ENCODE results near the gene CD36.
"Not testable (repeated sequence)": the region's sequence is repeated elsewhere in the genome, so short reads cannot be mapped to it uniquely, and the experiment has no call there.

Gene CD36

DNA sequence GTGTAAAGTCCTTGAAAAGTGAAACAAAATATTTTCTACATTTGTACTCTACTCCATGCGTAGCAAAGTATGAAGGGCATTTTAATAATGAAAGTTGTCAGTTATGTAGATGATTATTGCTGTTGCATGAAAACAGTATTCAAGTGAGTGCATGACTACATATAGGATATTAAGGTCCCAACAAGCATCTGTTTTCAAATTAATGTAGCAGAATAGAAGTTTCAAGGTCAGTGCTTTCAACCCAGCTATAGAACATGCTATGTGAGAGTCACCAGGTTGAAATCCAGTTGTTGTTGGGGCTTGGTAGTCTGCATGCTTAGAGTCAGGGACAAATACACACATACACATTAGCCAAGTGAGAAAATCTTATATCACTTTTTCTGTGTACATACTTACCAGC is 14.8 kb downstream of the CD36 start:
- DNase-seq (ENCODE audit: low read depth in 2 of 2): no peak

DNA sequence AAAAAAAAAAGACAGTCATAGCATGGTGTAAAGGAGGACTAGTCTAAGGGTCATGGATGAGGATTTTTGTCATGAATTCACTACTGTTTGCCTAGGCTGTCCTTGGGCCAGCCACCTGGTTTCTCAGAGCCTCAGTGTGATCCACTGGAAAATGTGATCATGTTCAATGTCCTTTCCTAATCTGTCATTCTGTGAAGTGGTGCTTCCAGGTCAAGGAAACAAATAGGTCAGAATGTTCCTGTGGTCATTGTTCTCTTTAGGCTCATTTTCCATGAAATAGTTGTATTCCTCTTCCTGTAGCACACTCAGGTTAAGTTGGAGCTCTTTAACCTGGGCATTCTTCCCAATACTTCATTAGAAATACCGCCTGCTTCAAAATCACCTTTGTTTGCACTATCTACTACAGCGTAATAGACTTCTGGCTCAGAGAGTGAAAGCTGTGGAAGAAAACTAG is 16.5 kb downstream of the CD36 start:
- DNase-seq (ENCODE audit: low read depth in 2 of 2): no peak

DNA sequence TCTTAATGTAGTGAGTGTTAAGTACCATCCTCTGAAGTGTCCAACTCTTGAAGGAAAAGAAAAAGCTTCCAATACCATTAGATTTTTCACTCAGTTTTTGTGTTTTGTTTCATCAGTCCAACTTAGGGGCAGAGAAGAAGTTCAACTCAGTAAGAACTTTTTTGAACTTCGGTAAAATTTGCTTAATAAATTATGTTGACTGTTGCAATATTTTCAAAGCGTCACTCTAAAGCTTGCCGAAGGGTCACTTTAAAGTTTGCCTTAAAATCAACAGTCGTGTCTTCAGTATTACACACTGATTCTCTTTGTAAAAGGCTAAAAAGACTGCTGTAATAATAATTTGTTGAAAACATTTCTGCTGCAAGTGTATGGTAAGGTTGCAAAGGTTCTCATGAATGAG is 17.6 kb downstream of the CD36 start:
- DNase-seq (ENCODE audit: low read depth in 2 of 2): no peak

DNA sequence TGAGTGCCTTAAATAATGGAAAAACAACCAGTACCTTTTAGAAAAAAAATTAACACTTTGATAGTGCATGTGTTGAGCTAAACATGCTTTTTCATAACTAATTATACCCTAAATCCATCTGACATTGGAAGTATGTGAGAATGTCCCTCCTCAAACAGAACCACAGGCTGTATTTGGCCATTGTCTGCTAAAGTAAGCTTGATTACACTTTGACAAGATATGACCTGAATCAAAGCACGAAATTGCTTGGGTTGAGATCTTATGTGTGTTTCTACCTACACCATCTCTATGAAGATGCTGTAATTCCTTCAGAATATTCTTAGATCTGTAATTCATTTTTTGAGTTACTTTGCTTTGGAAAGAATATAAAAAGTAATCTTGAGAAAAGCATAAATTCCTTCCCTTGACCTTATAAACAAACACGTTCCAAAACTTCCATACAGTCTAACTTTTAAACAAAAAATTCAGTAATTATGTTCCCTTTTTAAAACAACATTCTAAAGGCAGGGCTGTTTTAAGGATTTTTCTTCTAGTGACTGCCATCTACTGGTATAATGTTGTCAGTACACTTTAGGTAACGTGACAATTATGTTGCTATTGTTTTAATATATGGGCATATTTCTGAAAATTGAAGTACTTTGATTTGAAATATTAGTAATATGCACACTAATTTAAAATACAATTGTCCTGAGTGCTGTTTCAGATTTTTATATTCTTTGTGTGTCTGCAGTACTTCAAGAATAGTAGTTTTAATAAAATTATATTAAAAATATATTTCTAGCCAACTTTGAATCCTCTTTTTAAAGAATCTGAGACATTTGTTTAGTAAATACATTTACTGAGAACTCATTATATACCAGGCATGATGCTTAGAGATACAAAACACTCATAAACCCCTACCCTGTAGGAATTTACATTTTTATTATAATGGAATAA is 20.9 kb downstream of the CD36 start:
- DNase-seq (ENCODE audit: low read depth in 2 of 2): no peak

DNA sequence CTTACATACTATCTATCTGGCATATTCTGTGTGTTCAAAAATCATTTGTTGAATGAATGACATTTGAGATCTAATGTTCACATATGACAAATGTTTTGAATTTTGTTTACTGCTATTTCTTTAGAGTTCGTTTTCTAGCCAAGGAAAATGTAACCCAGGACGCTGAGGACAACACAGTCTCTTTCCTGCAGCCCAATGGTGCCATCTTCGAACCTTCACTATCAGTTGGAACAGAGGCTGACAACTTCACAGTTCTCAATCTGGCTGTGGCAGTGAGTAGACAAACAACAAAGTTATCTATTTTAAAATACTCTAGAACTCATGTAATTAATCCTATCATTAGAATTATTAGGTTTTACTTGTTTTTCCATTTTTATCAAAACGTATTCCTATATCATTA is 22.5 kb downstream of the CD36 start:
- DNase-seq (ENCODE audit: low read depth in 2 of 2): no peak

DNA sequence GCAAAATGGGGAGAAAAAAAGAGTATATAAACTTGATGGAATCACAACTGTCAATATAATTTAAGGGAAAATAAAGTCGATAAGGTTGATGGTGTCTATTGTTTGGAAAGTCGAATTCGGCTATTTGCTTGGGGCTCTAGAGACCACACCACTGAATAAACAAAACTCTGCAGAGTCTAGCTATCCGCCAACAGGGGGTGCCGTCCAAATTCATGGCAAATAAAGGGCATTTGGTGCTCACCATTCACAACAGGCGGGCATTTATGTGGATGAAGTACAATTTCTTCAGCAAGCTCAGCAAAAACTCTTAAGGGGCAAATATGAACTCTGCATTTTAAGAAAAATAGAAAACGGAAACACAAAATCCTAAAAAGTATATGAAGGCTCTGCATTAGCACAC is 23.3 kb downstream of the CD36 start:
- no peak for DNase-seq (ENCODE audit: low read depth in 2 of 2)

DNA sequence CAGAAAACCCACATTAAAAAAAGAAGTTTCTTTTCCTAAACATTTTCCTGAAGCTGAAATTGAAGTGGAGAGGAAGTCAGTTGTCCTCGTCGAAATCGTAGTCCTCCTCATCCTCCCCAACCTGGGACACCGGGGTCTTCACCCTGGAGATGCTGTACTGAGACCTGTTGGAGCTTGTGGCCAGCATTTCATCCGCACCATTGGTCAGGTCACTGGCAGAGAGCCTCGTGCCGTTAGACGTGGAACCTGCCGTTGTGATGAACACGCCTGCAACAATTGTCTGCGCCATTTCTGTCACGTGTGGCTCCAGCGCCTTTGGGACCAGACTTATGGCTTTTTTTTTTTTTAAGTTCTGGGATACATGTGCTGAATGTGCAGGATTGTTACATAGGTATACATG is 23.8 kb downstream of the CD36 start:
- DNase-seq (ENCODE audit: low read depth in 2 of 2): no peak

DNA sequence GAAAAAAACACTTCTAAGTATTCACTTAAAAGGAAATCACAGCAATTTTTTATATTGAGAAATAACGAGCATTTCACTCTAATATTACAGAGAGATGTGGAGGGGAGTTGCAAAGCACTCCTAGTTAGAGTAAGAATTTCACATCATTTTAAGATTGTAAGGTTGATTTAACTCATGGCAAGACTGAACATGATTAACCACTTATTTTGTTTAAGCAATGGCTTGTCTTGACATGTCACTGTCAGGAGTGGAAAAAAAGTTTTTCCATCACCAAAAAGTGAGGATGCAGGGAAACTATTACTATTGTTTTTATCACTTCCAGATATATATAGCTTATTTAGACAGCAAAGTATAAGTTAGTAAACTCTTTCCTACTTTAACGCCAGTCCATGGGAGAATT is 27.1 kb downstream of the CD36 start:
- no peak for DNase-seq (ENCODE audit: low read depth in 2 of 2)

DNA sequence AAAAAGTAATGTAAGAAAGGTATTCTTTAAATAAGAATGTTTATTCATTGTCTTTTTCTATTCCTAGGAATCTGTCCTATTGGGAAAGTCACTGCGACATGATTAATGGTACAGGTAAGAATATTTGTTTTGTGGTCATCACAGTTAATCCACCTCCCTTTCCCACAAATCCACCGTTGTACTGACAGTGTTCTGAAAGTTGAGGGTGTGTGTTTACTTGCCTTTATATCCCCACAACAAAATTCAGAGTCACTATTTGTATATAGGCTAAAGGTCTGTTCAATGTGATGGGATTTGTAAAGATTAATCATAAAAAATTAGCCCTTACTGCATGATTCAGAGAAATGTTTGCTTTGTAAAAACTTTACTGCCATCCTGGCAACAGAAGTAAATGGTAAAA is 27.9 kb downstream of the CD36 start:
- DNase-seq (ENCODE audit: low read depth in 2 of 2): no peak

DNA sequence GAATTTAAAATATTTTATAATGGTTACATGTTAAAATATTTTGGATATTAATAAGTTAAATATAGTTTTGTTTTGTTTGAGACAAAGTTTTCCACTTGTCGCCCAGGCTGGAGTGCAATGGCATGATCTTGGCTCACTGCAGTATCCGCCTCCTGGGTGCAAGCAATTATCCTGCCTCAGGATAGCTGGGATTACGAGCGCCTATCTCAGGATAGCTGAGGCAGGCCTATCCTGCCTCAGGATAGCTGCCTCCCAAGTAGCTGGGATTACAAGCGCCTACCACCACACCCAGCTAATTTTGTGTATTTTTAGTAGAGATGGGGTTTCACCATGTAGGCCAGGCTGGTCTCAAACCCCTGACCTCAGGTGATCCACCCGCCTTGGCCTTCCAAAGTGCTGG is 30.9 kb downstream of the CD36 start:
- not testable (repeated sequence) for DNase-seq (ENCODE audit: low read depth in 2 of 2)

DNA sequence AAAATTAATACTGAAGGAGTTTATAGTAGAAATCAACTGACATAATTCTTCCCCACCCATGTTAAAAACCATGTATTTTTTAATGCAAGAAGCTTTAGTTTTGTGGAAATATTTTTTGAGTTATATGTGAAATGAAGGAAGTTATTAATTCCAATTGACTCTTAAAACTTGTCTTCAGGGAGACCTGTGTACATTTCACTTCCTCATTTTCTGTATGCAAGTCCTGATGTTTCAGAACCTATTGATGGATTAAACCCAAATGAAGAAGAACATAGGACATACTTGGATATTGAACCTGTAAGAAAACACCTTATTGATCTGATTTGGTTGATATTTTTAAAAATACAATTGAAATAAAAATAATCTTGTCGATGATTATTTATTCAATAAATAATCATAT is 33.3 kb downstream of the CD36 start:
- no peak for DNase-seq (ENCODE audit: low read depth in 2 of 2)

DNA sequence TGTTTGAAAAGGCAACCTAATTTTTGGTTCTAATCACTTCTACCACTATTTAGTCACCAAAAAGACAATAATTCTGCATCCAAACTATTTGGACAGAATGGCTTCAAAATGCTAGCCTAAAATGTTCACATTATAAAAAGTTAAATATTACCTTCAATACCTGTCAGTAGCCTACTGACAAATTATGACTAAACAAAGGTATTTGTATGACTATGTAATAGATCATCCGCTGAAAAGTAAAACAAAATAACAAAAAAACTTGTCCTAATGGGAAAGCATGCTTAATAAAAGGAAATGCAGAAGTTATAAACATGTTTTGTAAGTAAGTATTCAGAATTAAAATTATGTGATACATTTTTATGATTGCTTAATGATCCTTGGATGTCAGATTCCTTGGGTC is 36.6 kb downstream of the CD36 start:
- DNase-seq (ENCODE audit: low read depth in 2 of 2): no peak

DNA sequence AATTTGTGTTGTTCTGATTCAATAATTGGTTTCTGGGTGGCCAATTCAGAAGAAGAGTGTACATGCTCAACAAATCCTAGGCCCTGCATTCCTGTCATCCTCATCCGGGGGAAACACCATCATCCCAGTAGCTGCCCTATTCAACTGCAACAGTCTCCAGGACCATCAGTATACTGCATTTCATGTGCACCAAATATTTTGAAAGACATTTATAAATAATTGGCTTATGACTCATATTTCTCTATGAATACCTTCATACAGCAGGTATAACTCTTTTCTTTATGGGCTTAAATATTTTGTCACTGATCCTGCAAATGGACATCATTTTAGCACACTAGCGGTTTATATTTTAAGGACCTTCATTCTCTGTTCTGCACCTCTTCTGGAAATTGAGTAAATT is 38.0 kb downstream of the CD36 start:
- no peak for DNase-seq (ENCODE audit: low read depth in 2 of 2)

DNA sequence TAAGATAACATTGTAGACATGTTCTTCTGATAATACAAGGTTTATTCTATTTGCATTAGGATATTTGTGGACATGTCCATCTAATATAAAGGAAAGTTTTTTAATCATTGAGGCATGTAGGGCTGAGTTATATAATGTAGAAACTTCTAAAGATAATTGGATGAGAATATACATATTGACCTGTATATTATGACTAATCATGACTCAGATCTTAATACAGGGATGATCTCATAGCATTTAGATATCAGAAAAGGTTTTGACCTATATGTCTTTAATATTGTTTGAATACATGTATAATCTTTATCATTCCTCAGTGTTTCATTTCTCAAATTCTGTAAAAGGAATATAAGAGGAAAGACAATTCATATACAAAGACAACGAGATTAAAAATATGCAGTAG is 39.2 kb downstream of the CD36 start:
- no peak for DNase-seq (ENCODE audit: low read depth in 2 of 2)

DNA sequence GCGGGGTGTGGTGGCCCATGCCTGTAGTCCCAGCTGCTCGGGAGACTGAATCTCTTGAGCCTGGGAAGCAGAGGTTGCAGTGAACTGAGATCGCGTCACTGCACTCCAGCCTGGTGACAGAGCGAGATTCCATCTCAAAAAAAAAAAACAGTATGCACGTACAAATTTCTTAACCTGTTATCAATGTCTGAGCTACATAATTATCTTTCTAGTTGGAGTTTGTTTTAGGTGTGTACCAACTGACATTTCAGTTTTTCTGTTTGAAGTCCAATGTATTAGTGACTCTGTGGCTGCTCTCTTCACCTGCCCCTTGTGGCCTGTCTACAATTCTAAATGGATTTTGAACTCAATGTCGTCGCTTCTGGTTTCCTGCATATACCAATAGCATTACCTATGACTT is 40.3 kb downstream of the CD36 start:
- no peak for DNase-seq (ENCODE audit: low read depth in 2 of 2)

DNA sequence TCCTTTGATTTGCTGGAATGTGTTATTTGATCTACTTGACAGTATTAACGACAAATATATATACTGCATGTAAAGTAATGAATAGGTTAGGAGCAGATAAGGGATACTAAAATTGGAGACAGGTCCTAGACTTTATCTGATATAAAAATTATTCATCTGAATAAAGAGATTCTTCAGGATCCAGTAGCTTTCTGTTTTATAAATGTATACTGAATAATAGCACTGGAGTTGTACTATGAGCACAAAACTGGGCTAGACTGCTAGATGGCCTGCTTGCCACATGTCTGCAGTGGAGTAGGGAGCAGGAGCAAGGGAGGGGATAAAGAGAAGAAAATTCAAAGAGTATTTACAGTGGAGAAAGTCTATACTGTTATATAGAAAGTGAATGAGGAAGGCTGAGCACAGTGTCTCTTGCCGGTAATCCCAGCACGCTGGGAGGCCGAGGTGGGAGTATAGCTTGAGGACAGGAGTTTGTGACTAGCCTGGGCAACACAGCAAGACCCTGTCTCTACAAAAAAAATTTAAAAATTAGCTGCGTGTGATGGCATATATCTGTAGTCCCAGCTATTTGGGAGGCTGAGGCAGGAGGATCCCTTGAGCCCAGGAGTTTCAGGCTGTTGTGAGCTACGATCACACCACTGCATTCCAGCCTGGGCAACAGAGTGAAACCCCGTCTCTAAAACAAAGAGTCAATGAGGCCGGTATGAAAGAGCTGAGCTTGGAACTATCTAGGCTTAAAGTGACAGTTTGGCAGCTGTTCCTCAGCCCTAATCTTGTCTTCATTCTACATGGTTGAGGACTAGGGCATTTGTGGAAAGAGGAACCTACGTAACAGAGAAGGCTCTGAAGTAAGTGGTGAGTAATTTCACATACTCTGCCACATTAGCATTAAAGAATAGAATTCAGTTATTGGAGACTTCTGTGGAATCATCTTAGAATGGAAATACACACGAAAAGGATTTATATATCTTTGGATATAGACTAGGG is 41.8 kb downstream of the CD36 start:
- DNase-seq (ENCODE audit: low read depth in 2 of 2): no peak

DNA sequence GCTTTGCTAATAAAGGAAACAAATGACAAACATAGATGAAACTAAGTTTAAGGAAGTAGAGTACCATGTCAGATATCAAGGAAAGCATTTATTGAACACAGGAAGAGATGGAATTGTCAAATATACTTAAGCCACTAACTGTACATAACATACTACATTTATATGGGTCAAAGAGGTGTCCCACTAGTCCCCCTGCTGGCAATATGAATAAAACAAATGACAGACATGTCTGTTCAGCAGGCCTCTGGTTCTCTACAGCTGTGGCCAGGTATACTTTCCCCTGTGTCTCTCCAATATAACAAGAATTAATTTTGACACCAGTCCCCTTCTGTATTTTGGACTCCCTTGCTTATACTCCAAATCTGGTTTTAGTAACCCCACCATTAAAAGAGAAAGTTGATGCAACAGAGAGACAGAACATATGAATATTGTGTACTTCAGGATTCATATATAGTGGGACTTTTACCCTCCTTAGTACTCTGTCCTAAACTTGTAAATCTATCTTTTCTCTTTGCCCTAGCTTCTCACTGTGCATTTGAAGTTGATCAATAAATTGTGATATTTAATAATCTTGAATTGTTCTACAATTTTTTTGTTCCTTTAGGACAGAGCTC is 42.9 kb downstream of the CD36 start:
- no peak for DNase-seq (ENCODE audit: low read depth in 2 of 2)

DNA sequence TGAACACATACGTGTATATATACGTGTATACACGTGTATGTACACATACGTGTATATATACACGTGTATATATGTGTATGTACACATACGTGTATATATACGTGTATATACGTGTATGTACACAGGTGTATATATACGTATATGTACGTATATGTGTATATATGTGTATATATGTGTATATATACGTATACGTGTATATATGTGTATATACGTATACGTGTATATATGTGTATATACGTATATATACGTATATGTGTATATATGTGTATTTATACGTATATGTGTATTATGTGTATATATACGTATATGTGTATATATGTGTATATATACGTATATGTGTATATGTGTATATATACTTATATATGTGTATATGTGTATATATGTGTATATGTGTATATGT is 44.3 kb downstream of the CD36 start:
- no peak for DNase-seq (ENCODE audit: low read depth in 2 of 2)

DNA sequence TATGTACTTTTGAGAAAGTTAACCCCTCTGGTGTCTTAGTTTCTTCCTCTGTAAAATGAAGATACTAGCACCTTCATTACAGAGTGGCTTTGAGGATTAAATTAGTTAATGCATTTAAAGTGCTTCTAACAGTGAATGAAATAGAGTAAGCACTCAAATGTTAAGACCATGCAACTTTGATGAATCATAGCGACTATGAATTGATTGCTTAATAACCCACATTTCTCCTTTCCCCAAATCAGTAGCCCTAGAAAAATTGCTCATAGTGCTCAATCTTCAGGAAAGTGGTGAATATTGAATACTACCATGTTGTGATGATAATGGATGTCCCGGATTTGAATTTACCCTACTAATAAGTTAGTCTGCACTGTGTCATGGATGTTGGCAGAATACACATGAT is 48.1 kb downstream of the CD36 start:
- no peak for DNase-seq (ENCODE audit: low read depth in 2 of 2)

DNA sequence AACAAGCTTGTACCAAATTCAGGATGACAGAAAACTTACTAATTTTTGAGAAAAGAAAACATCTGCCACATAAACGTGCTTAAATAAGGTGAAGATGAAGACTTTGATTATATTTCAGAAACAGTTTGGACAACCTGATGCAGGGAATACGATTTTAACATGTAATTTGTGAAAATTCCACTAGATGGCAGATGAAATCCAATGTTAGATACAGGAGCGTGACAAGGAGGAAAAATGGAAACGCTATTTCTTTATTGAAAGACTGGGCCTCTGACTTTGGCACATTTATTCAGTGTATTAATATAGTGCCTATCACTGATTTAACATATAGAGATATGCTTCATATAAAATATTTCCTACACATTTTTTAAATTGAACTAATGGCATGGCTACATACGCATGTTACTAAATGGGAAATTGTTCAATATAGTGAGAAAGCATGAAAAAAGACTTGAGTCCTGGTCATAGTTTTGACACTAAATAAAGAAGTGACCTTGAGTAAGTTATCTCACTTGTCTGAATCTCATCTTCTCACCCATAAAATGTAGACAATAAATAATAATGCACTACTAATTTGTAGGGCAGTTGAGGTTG is 60.7 kb downstream of the CD36 start:
- DNase-seq (ENCODE audit: low read depth in 2 of 2): no peak

DNA sequence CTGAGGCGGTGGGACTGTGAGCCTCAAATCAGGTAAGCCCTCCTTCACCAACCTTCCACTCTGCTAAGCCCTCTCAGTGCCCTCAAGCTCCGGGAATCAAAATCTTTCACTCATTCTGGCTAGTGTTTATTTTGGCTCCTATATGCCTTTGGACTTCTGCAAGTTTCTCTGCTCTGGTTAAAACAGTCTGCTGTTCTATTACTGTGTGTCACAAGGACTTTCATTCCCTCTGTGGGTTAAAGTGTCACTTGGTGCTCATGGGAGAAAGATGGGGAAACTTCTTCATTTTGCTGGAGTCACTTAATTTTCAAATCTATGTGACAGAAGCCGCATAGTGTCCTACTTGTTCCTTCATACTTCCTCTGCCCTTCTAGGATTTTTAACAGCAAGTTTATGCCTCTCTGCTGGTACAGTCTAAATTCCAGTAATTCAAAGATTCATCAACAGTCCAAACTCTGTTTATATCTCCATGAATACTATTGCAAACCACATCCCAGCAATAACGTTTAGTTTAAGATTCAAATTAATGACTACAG is 61.3 kb downstream of the CD36 start:
- no peak for DNase-seq (ENCODE audit: low read depth in 2 of 2)

DNA sequence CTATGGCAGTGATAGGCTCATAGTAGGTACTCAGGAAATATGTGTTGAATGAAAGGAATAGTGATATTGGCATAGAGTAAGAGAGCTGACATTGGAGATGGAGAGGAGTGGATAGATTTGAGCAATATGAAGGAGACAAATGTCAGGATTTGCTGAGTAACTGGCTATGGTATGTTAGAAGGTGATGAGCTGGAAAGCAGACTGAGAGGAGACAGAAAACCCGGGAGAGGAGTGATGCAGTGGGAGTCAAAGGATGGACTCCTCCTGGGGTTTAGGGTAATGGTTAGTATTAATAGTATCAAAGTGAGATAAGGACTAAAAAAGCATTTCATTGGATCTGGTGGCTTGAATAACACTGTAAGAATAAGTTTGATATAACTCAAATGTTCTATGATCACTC is 64.8 kb downstream of the CD36 start:
- DNase-seq (ENCODE audit: low read depth in 2 of 2): no peak
